Measurements from ENCODE around the gene AGAP5. TPM values are rescaled to one million over a fixed set of nuclear protein-coding genes. Genes with fewer than 3 reads are reported as not detected.

AGAP5 gene
- total and polyA plus RNA-seq, 9 of the 15 experiments (the other 6 are each of a cell fraction or from before 2014, with no cell fraction given) = 0.32 to 7.5 (median 5.3) TPM

GRCh38 chr10:73625884-73626752, 71.8 kb downstream of the AGAP5 start (continued):
- TF ChIP-seq SRSF3 (IDR thresholded peaks at IDR 0.05; ENCODE audit: insufficient read depth, low read length) = no peak
- TF ChIP-seq, protein P1, sequence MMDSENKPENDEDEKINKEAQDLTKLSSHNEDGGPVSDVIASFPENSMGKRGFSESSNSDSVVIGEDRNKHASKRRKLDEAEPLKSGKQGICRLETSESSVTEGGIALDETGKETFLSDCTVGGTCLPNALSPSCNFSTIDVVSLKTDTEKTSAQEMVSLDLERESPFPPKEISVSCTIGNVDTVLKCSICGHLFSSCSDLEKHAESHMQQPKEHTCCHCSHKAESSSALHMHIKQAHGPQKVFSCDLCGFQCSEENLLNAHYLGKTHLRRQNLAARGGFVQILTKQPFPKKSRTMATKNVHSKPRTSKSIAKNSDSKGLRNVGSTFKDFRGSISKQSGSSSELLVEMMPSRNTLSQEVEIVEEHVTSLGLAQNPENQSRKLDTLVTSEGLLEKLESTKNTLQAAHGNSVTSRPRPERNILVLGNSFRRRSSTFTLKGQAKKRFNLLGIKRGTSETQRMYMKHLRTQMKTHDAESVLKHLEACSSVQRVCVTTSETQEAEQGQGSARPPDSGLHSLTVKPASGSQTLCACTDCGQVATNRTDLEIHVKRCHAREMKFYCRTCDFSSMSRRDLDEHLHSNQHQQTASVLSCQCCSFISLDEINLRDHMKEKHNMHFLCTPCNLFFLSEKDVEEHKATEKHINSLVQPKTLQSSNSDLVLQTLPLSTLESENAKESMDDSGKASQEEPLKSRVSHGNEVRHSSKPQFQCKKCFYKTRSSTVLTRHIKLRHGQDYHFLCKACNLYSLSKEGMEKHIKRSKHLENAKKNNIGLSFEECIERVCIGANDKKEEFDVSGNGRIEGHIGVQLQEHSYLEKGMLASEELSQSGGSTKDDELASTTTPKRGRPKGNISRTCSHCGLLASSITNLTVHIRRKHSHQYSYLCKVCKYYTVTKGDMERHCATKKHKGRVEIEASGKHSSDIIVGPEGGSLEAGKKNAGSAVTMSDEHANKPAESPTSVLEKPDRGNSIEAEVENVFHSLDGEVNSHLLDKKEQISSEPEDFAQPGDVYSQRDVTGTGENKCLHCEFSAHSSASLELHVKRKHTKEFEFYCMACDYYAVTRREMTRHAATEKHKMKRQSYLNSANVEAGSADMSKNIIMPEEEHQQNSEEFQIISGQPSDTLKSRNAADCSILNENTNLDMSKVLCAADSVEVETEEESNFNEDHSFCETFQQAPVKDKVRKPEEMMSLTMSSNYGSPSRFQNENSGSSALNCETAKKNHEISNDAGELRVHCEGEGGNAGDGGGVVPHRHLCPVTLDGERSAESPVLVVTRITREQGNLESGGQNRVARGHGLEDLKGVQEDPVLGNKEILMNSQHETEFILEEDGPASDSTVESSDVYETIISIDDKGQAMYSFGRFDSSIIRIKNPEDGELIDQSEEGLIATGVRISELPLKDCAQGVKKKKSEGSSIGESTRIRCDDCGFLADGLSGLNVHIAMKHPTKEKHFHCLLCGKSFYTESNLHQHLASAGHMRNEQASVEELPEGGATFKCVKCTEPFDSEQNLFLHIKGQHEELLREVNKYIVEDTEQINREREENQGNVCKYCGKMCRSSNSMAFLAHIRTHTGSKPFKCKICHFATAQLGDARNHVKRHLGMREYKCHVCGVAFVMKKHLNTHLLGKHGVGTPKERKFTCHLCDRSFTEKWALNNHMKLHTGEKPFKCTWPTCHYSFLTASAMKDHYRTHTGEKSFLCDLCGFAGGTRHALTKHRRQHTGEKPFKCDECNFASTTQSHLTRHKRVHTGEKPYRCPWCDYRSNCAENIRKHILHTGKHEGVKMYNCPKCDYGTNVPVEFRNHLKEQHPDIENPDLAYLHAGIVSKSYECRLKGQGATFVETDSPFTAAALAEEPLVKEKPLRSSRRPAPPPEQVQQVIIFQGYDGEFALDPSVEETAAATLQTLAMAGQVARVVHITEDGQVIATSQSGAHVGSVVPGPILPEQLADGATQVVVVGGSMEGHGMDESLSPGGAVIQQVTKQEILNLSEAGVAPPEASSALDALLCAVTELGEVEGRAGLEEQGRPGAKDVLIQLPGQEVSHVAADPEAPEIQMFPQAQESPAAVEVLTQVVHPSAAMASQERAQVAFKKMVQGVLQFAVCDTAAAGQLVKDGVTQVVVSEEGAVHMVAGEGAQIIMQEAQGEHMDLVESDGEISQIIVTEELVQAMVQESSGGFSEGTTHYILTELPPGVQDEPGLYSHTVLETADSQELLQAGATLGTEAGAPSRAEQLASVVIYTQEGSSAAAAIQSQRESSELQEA (IDR thresholded peaks at IDR 0.05; ENCODE audit: low read depth) = no peak
- peak; percentile 82 for TF ChIP-seq E2F1 (CRISPR knock-in tag; IDR thresholded peaks at IDR 0.05)
- no peak for TF ChIP-seq PURB (CRISPR knock-in tag; IDR thresholded peaks at IDR 0.05; ENCODE audit: low read depth)
- TF ChIP-seq ZNF707 (CRISPR knock-in tag; conservative IDR thresholded peaks at IDR 0.05) = no peak
- no peak for TF ChIP-seq ZNF224 (CRISPR knock-in tag; IDR thresholded peaks at IDR 0.05)
- TF ChIP-seq, protein P2, sequence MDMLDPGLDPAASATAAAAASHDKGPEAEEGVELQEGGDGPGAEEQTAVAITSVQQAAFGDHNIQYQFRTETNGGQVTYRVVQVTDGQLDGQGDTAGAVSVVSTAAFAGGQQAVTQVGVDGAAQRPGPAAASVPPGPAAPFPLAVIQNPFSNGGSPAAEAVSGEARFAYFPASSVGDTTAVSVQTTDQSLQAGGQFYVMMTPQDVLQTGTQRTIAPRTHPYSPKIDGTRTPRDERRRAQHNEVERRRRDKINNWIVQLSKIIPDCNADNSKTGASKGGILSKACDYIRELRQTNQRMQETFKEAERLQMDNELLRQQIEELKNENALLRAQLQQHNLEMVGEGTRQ (CRISPR knock-in tag; IDR thresholded peaks at IDR 0.05) = no peak
- TF ChIP-seq SETDB1 (IDR thresholded peaks at IDR 0.05; ENCODE audit: low read length) = no peak
- TF ChIP-seq CBX3 (IDR thresholded peaks at IDR 0.05; ENCODE audit: borderline replicate concordance in 1 of 2, low read length in 2 of 2) = peak in 1 of 2 experiments; percentile 65; a peak in 2 of 3 replicates
- TF ChIP-seq, protein P3, sequence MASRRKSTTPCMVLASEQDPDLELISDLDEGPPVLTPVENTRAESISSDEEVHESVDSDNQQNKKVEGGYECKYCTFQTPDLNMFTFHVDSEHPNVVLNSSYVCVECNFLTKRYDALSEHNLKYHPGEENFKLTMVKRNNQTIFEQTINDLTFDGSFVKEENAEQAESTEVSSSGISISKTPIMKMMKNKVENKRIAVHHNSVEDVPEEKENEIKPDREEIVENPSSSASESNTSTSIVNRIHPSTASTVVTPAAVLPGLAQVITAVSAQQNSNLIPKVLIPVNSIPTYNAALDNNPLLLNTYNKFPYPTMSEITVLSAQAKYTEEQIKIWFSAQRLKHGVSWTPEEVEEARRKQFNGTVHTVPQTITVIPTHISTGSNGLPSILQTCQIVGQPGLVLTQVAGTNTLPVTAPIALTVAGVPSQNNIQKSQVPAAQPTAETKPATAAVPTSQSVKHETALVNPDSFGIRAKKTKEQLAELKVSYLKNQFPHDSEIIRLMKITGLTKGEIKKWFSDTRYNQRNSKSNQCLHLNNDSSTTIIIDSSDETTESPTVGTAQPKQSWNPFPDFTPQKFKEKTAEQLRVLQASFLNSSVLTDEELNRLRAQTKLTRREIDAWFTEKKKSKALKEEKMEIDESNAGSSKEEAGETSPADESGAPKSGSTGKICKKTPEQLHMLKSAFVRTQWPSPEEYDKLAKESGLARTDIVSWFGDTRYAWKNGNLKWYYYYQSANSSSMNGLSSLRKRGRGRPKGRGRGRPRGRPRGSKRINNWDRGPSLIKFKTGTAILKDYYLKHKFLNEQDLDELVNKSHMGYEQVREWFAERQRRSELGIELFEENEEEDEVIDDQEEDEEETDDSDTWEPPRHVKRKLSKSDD (conservative IDR thresholded peaks at IDR 0.05; ENCODE audit: low read length) = peak; percentile 97
- TF ChIP-seq U2AF1 (optimal IDR thresholded peaks at IDR 0.05; ENCODE audit: low read depth, low read length) = no peak
- TF ChIP-seq SRSF7 (optimal IDR thresholded peaks at IDR 0.05; ENCODE audit: low read depth, low read length) = no peak
- no peak for TF ChIP-seq XRCC4 (IDR thresholded peaks at IDR 0.05; ENCODE audit: extremely low read depth, insufficient read depth, insufficient read length)
- TF ChIP-seq COPS2 (conservative IDR thresholded peaks at IDR 0.05) = no peak
